Embryonic facial prominence (tissue), 1 donor: Measurements from ENCODE around the gene CAPN12.

Experiments used
- DNase-seq: peaks from one replicate; pipeline ENCODE4 v3.0.0-alpha.2; 2016; ENCODE audit errors: extremely low spot score

The CAPN12 gene

DNA sequence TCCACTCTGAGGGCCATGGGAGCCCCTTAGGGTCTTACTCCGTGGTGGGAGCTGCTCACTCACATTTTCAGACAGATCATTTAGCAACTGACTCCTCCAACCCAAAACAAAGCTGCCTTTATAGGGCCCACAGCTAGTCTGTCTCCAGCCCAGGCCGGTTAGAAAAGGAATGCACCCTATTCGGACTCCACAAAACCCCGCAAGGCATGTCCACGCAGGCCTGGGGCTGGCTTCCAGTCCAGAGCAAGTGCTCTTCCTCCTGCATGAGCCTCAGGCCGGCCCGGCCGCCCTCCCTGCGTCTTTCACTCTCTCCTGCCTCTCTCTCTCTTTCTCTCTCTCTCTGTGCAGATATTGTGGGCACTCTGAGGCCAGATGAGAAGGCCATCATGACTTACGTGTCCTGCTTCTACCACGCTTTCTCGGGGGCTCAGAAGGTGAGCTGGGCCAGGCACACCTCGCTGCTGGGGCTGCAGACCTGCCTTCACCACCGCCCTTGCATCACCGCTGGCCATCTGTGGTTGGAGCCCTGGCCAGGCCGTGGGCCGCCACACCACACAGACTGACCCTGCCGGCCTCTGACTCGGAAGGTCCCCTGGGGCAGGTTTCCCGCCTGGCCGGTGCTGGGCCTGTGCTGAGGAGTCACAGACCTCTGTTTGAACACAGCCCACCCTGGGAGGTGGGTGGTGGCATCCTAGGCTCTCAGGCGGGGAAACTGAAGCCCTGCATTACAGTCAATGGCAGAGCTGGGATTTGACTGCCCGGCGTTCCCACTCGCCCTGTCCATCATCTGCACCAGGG lies 33.1 kb downstream of the CAPN12 start:
- DNase-seq, result no peak

DNA sequence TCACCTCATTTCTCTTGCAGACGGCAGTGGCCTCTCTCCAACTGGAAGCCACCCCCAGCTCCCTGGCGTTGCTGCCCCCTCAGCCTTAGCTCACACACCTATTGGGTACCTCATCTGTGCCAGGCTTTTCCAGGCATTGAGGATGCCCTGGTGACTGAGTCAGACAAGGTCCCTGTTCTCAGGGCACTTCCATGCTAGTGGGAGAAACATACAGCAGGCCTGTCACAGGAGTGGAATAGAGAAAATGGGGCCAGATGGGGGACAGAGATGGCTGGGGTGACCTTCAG lies 33.9 kb downstream of the CAPN12 start:
- DNase-seq, result no peak

DNA sequence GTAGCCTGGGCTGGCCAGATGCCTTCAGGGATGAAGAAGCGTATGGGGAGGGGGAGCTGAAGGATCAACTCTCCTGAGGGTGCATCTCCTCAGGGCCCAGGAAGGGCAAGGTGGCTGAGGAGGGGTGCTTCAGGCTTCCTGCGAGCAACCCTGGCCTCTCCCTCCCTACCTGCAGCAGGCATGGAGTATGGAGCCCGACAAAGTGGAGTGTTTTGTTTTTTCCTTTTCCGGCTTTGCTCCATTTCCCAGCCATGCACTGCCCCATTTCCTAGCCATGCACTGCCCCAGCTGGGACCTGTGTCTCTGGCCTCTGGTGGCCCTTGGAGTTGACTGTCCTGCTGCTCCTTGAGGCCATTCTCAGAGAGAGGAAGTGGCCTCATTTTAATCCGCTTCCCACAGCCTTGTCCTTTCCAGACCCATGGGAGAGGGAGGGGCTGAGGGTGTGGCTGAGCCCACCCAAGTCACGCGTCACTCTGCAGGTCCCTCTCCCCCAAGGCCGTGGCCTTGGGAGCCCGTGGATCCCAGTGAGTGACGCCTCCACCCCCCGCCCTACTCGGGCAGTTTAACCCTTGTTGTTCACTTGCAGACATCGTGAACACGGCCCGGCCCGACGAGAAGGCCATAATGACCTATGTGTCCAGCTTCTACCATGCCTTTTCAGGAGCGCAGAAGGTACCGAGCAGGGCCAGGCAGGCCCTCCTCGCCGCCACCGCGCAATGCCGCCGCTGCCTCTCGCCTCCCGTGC lies 34.4 kb downstream of the CAPN12 start:
- DNase-seq, result no peak

- DNase-seq, result no peak
Measured at GRCh38 chr19:38709119-38709518, 35.2 kb downstream of the CAPN12 start.

DNA sequence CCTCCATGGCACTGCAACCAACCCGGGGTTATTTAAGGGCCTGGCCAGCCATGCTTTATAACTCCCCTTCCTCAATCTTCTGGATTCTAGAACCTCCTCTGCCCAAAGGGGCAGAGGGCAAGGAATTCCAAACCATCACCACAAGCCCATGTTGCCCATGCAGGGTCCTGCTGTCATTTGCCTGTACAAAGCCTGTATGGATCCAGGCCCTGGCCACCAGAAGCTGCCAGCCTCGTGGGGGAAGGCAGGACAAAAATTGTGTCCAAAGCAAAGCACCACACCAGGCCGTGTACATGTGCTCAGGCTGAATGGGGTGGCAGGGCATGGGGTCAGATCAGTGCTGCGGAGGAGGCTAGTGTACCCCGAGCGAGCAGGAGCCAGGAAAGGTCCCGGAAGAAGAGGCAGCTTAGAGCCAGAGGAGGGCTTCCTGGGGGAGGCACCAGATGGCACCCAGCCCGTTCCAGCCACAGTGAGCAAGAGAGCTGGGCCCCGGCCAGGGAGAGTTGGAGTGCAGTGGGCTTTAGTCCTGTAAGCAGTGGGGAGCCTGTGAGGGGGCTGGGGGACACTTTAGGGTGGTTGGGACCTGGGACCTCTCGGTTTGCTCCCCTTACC lies 35.8 kb downstream of the CAPN12 start:
- DNase-seq, result no peak

DNA sequence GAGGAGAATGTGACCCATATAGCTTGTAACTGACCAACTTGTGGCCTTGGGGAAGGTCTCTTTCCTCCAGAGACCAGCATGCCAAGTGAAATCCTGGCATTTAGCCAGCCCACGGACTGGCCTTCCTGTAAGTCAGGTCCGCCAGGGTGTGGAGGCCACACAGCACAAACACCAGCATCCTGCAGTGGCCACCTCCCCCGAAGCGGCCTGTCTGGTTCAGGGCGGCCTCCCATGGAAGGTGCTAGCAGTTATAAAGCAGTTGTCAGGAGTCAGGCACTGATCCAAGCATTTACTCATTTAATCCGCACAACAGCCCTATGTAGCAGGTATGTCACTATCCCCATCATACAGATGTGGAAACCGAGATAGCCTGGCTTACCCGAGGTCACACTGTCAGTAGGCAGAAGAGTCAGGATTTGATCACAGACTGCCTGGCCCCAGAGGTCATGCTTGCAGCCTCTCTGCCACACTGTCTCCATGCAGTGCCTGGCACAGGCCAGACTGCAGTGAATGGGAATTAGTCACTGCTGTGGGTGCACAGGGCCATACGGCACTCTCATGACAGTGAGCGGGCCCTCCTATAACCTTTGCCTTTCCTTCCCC lies 36.7 kb downstream of the CAPN12 start:
- DNase-seq, result no peak

GRCh38 chr19:38706792-38707511 lies 37.3 kb downstream of the CAPN12 start:
- DNase-seq, result no peak

DNA sequence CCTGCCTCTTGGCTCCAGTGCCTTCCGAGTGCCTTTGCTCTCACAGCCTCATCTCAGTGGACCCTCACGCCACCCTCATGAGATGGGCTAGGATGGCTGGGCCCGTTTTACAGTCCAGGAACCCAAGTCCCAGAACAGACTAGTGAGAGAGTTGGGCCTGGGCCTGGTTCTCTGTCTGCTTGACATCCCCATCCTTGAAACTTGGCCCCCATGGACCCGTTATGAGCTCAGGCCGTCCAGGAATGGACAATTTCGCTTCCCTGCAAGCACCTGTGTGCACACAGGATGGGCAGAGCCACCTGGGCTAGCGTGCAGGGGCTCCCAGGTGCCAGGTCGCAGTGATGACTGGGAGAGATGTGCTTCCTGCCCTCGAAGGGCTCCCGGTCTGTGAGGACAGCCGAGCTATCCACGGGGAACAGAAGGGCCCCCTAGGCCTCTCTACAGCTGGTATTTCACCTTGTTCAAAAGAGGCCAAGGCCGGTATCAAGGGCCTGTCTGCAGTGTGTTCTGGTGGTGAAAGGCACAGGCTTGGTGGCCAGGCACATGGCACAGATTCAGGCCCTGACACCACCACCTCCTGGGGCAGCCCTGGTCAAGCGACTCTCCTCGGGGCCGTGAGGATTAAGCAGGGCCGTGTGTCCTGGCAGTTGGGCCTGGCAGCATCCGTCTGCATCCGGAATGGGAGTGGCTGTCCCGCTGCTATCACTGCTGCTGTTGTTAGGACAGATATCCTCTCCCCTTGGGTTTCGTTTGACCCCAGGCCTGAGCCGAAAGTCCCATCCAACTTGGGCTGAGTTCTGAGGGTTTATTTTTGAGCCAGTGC lies 38.9 kb downstream of the CAPN12 start:
- DNase-seq, result no peak

GRCh38 chr19:38704488-38705026 lies 39.7 kb downstream of the CAPN12 start:
- DNase-seq, result no peak

DNA sequence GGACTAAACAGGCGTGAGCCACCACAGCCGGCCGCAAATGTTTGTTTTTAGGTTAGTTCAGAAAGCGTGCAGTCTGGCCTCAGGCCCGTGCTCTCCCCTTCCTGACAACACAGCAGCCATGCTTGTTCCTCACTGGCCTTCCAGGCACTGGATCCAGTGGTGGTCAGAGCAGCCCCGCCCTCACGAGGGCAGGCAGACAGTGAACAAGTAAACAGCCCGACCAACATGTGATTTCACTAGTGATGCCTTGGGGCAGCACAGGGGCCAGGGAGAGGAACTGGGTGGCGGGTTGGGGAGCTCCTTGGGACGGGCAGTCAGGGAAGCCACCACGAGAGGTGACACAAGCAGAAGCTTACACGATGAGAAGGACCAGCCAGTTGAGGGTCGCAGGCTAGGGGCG lies 40.8 kb downstream of the CAPN12 start:
- DNase-seq, result no peak

GRCh38 chr19:38702278-38702677 lies 42.0 kb downstream of the CAPN12 start:
- DNase-seq, result no peak

GRCh38 chr19:38701455-38702063 lies 42.7 kb downstream of the CAPN12 start:
- no peak for DNase-seq

- no peak for DNase-seq
Measured at GRCh38 chr19:38700902-38701454, 43.3 kb downstream of the CAPN12 start.

DNA sequence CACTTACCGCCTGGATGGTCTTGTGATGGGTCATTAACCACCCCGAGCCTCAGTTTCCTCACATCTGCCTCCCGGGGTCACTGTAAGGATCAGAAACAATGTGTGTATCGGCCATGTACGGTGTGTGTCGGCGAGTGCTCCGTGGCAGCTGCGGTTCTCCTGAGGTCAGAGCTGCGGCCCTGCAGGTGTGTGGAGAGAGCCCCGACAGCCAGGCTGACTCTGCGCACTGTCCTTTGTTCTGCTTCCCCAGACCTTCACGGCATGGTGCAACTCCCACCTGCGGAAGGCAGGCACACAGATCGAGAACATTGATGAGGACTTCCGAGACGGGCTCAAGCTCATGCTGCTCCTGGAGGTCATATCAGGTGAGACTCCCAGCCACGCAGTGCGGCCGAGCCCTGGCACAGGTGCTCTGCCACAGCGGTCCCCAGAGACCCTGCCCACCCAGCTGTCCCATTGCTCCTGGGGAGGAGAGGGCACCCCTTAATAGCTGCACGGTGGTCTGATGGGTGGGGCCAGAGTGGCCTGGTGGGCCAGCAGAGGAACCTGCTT lies 43.8 kb downstream of the CAPN12 start:
- no peak for DNase-seq

- DNase-seq, result no peak
Measured at GRCh38 chr19:38699647-38700349, 44.5 kb downstream of the CAPN12 start.

- no peak for DNase-seq
Measured at GRCh38 chr19:38699027-38699346, 45.3 kb downstream of the CAPN12 start.

- DNase-seq, result no peak
Measured at GRCh38 chr19:38698225-38699026, 45.8 kb downstream of the CAPN12 start.

DNA sequence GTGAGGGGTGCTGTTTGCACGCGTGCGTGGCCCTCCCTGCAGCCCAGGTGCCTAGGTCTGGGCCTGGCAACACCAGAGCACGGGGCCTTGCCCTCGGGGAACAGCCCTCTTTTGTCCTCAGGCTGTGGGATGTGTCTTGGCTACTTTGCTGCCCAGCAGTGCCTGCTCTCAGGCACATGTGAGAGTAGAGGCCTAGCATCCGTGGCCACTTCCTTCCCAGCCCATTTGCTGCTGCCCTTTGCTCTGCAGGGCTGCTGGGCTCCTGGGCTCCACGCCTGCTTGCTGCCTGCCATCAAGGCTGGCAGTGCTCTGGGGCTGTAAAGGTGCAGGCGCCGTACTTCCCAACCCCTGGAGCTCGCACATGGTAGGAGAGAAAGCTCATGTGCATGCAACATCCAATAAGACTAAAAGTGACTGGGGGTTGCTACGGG lies 46.6 kb downstream of the CAPN12 start:
- no peak for DNase-seq
